Lower leg skin (tissue), 4 donors: Measurements from ENCODE around the gene CSNK1G2. TPM values are rescaled to one million over a fixed set of nuclear protein-coding genes. Genes with fewer than 3 reads are reported as not detected.

Experiments
- DNase-seq, 2 donors: peaks; one replicate each; pipeline ENCODE4 v3.0.0-alpha.2; 2019; ENCODE audit warnings: low spot score in 2 of 2
- H3K4me3 ChIP-seq: fragments of 200-600 bp; sonication (generic); 2 replicates; pipeline ENCODE4 v1.5.1; 2017; ENCODE audit warnings: mild to moderate bottlenecking, low read depth; ENCODE audit not compliant: poor library complexity, severe bottlenecking
- CTCF ChIP-seq, 3 donors: fragments of 450-650 bp; IDR thresholded peaks; one replicate each; pipeline ENCODE4 v1.5.1; 2016; ENCODE audit warnings: antibody characterized with exemption in 3 of 3, mild to moderate bottlenecking in 3 of 3, moderate library complexity in 2 of 3
- POLR2A ChIP-seq, 2 donors: fragments of 450-650 bp; IDR thresholded peaks; one replicate each; pipeline ENCODE4 v1.6.1; 2016 to 2017; ENCODE audit warnings: antibody characterized with exemption in 2 of 2, mild to moderate bottlenecking in 1 of 2, moderate library complexity in 1 of 2
- WGBS, 2 donors: methylation state at CpG; one replicate each; pipeline ENCODE4 v1.1.5; 2018; 5-methylcytosine and 5-hydroxymethylcytosine counted together
- intact Hi-C: fragments of 100-400 bp; cut with DNase I; formaldehyde crosslinking; loops from one replicate; pipeline ENCODE4 v1.15.0; 2023; ENCODE audit warnings: low total_unique reads
- total RNA-seq, 4 donors: library from RNA; depleted of rRNA; stranded (reverse); fragments of >200 nt; gene quantifications; one replicate each; pipeline ENCODE4 v1.1.0, GENCODE V29; 2016

CSNK1G2 gene
- total RNA-seq, 4 donors from 2014 or later: 58.8 to 76.9 (median 63.1) TPM

GRCh38 chr19:2027361-2027760 lies 86.4 kb downstream of the CSNK1G2 start:
- WGBS, 2 donors: 47 to 57% methylated on average over 9 of the region's 9 CpGs
- no peak for TF ChIP-seq POLR2A (IDR thresholded peaks at IDR 0.05)
- TF ChIP-seq CTCF (IDR thresholded peaks at IDR 0.05): no peak
- intact Hi-C loops: no loop called here
- no peak overlapping the region for H3K4me3 ChIP-seq
- DNase-seq: no peak

Other genes with a start within 250 kb of the CSNK1G2 start
- not detected for gene ONECUT3, start 187.7 kb upstream of the CSNK1G2 start, total RNA-seq
- gene ATP8B3, start 128.9 kb upstream of the CSNK1G2 start, total RNA-seq: 1 to 10 TPM in 1 of 4 donors, under 1 TPM in 3; 0.30 to 1.2 (median 0.66) TPM
- 10 to 100 TPM; 32.9 to 51.1 (median 41.2) TPM for gene REXO1, start 92.7 kb upstream of the CSNK1G2 start, total RNA-seq
- gene KLF16, start 77.6 kb upstream of the CSNK1G2 start, total RNA-seq: 10 to 100 TPM in 3 of 4 donors, 1 to 10 TPM in 1; 9.0 to 16.2 (median 13.5) TPM
- 100 to 1,000 TPM; 154 to 201 (median 186) TPM for gene ABHD17A, start 55.7 kb upstream of the CSNK1G2 start, total RNA-seq
- 10 to 100 TPM; 20.1 to 27.3 (median 25.7) TPM for gene ADAT3, start 35.8 kb upstream of the CSNK1G2 start, total RNA-seq
- 100 to 1,000 TPM; 108 to 119 (median 113) TPM for gene SCAMP4, start 35.8 kb upstream of the CSNK1G2 start, total RNA-seq
- gene BTBD2, start 74.5 kb downstream of the CSNK1G2 start, total RNA-seq: 10 to 100 TPM; 85.0 to 99.3 (median 94.9) TPM
- 100 to 1,000 TPM; 224 to 367 (median 251) TPM for gene MKNK2, start 110.1 kb downstream of the CSNK1G2 start, total RNA-seq
- 10 to 100 TPM; 26.4 to 46.0 (median 34.5) TPM for gene MOB3A, start 155.2 kb downstream of the CSNK1G2 start, total RNA-seq
- gene IZUMO4, start 155.7 kb downstream of the CSNK1G2 start, total RNA-seq: 1 to 10 TPM in 3 of 4 donors, under 1 TPM in 1; 0.25 to 8.8 (median 4.3) TPM
- gene AP3D1, start 210.4 kb downstream of the CSNK1G2 start, total RNA-seq: 10 to 100 TPM; 46.5 to 84.7 (median 71.8) TPM
- gene DOT1L, start 222.8 kb downstream of the CSNK1G2 start, total RNA-seq: 10 to 100 TPM; 17.5 to 31.3 (median 20.7) TPM